ENCODE results near the gene SLC28A1. TPM values are rescaled to one million over a fixed set of nuclear protein-coding genes. Genes with fewer than 3 reads are reported as not detected.

The SLC28A1 gene
- total and polyA plus RNA-seq, 4 donors = 0.09 to 39.7 (median 18.3) TPM

- TF ChIP-seq RXRA (IDR thresholded peaks at IDR 0.05) = no peak
- no peak for TF ChIP-seq JUND (IDR thresholded peaks at IDR 0.05)
- TF ChIP-seq SP1 (IDR thresholded peaks at IDR 0.05) = no peak
- no peak for TF ChIP-seq NR2F2 (IDR thresholded peaks at IDR 0.05)
- TF ChIP-seq HNF4G (IDR thresholded peaks at IDR 0.05) = no peak
- TF ChIP-seq ZBTB33 (IDR thresholded peaks at IDR 0.05) = no peak
- TF ChIP-seq CTCF (IDR thresholded peaks at IDR 0.05; ENCODE audit: low read depth, low read length, missing input control) = no peak
- no peak for TF ChIP-seq GABPA (IDR thresholded peaks at IDR 0.05 in 1 of 2, conservative IDR thresholded peaks at IDR 0.05 in 1 of 2)
- no peaks in the 10 kb centered on the region for H3K4me1 ChIP-seq (ENCODE audit: control insufficient read depth in 4 of 4, insufficient read depth in 4 of 4, low read length in 3 of 4)
Observed at GRCh38 chr15:84901540-84901939, 17.1 kb downstream of the SLC28A1 start.

DNA sequence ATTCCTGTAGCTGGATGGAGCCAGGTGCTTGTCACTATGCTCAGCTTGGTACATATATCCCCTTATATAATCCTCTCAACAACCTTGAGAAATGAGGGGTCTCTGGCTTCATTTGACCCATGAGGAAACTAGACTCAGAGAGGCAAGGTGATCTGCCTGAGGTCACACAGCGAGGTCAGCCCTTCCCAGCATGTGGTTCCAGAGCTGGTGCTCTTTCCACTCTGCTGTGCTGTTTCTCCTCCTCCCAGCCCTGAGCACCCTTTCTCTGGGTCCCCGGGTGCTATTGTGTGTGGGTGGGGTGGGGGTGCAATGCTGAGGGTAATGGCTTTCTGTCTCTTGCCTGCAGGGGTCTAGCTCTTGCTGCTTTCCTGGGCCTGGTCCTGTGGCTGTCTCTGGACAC is 19.3 kb downstream of the SLC28A1 start:
- Histone ChIP-seq H3K9me3 (ENCODE audit: control insufficient read depth in 4 of 4, low read length in 3 of 4) (no peaks in the 10 kb centered on the region), H3K27me3 (ENCODE audit: control insufficient read depth in 4 of 4, insufficient read depth in 4 of 4, low read length in 3 of 4) (no peaks in the 10 kb centered on the region), H3K27ac (ENCODE audit: low read depth in 1 of 2, low read length in 2 of 2) (no peak overlapping the region), H3K4me1 (ENCODE audit: control insufficient read depth in 4 of 4, insufficient read depth in 4 of 4, low read length in 3 of 4) (no peaks in the 10 kb centered on the region), H3K36me3 (ENCODE audit: control insufficient read depth in 4 of 4, insufficient read depth in 3 of 4, low read depth in 1 of 4, low read length in 3 of 4) (peaks cover 0 to 25% (median 13%) of the 10 kb centered on the region in 4 donors), H3K4me3 (ENCODE audit: low read depth in 1 of 3, low read length in 3 of 3) (no peak overlapping the region), H3K9ac (ENCODE audit: low read depth in 1 of 2, low read length in 2 of 2) (no peak overlapping the region)
- 94% methylated on average over 2 of the region's 2 CpGs for WGBS
- no peak for DNase-seq (ENCODE audit: low spot score)
- TF ChIP-seq SP1 (IDR thresholded peaks at IDR 0.05) (no peak), FOXA2 (IDR thresholded peaks at IDR 0.05) (no peak), HNF4G (IDR thresholded peaks at IDR 0.05) (no peak), TAF1 (conservative IDR thresholded peaks at IDR 0.05) (no peak), GABPA (IDR thresholded peaks at IDR 0.05 in 1 of 2, conservative IDR thresholded peaks at IDR 0.05 in 1 of 2) (no peak), FOXA1 (IDR thresholded peaks at IDR 0.05) (no peak), NR2F2 (IDR thresholded peaks at IDR 0.05) (no peak), YY1 (IDR thresholded peaks at IDR 0.05) (no peak), HNF4A (conservative IDR thresholded peaks at IDR 0.05) (no peak), RXRA (IDR thresholded peaks at IDR 0.05) (no peak), CTCF (IDR thresholded peaks at IDR 0.05; ENCODE audit: low read depth, low read length, missing input control) (no peak), JUND (IDR thresholded peaks at IDR 0.05) (no peak), RAD21 (IDR thresholded peaks at IDR 0.05) (no peak)
- TF ChIP-seq, protein P1, sequence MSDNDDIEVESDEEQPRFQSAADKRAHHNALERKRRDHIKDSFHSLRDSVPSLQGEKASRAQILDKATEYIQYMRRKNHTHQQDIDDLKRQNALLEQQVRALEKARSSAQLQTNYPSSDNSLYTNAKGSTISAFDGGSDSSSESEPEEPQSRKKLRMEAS (IDR thresholded peaks at IDR 0.05) = no peak
- TF ChIP-seq, protein P2, sequence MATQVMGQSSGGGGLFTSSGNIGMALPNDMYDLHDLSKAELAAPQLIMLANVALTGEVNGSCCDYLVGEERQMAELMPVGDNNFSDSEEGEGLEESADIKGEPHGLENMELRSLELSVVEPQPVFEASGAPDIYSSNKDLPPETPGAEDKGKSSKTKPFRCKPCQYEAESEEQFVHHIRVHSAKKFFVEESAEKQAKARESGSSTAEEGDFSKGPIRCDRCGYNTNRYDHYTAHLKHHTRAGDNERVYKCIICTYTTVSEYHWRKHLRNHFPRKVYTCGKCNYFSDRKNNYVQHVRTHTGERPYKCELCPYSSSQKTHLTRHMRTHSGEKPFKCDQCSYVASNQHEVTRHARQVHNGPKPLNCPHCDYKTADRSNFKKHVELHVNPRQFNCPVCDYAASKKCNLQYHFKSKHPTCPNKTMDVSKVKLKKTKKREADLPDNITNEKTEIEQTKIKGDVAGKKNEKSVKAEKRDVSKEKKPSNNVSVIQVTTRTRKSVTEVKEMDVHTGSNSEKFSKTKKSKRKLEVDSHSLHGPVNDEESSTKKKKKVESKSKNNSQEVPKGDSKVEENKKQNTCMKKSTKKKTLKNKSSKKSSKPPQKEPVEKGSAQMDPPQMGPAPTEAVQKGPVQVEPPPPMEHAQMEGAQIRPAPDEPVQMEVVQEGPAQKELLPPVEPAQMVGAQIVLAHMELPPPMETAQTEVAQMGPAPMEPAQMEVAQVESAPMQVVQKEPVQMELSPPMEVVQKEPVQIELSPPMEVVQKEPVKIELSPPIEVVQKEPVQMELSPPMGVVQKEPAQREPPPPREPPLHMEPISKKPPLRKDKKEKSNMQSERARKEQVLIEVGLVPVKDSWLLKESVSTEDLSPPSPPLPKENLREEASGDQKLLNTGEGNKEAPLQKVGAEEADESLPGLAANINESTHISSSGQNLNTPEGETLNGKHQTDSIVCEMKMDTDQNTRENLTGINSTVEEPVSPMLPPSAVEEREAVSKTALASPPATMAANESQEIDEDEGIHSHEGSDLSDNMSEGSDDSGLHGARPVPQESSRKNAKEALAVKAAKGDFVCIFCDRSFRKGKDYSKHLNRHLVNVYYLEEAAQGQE (IDR thresholded peaks at IDR 0.05) = no peak

More at GRCh38 chr15:84901540-84901939, 17.1 kb downstream of the SLC28A1 start:
- Histone ChIP-seq H3K27me3 (ENCODE audit: control insufficient read depth in 4 of 4, insufficient read depth in 4 of 4, low read length in 3 of 4) (no peaks in the 10 kb centered on the region), H3K9ac (ENCODE audit: low read depth in 1 of 2, low read length in 2 of 2) (no peak overlapping the region), H3K36me3 (ENCODE audit: control insufficient read depth in 4 of 4, insufficient read depth in 3 of 4, low read depth in 1 of 4, low read length in 3 of 4) (peaks cover 0 to 28% (median 15%) of the 10 kb centered on the region in 4 donors), H3K4me3 (ENCODE audit: low read depth in 1 of 3, low read length in 3 of 3) (no peak overlapping the region), H3K27ac (ENCODE audit: low read depth in 1 of 2, low read length in 2 of 2) (no peak overlapping the region), H3K9me3 (ENCODE audit: control insufficient read depth in 4 of 4, low read length in 3 of 4) (no peaks in the 10 kb centered on the region)
- WGBS = 97% methylated on average over 2 of the region's 2 CpGs
- DNase-seq (ENCODE audit: low spot score) = no peak
